Neural progenitor cell (in vitro differentiated cells): ENCODE results near the gene GDNF.

Source experiments
- CTCF ChIP-seq: fragments of 200-600 bp; sonication (generic); IDR thresholded peaks from 2 replicates; pipeline ENCODE4 v1.5.1; 2017; ENCODE audit warnings: antibody characterized with exemption, mild to moderate bottlenecking
- EZH2 ChIP-seq: fragments of 200-600 bp; sonication (generic); IDR thresholded peaks from 2 replicates; pipeline ENCODE4 v1.6.1; 2017; ENCODE audit warnings: antibody characterized with exemption, mild to moderate bottlenecking, moderate library complexity

- TF ChIP-seq CTCF (no peak), EZH2 (no peak)
Observed at GRCh38 chr5:37767251-37767650, 72.6 kb downstream of the GDNF start.
